Measurements from ENCODE around the gene TPRKB. TPM values are rescaled to one million over a fixed set of nuclear protein-coding genes. Genes with fewer than 3 reads are reported as not detected.
"Not testable (repeated sequence)": the region's sequence is repeated elsewhere in the genome, so short reads cannot be mapped to it uniquely, and the experiment has no call there.

The TPRKB gene
- polyA plus RNA-seq, 6 donors from 2014 or later: 71.0 to 96.4 (median 86.0) TPM

GRCh38 chr2:73685764-73686438, 51.2 kb downstream of the TPRKB start:
- H3K4me3 Mint-ChIP-seq: no peak overlapping the region
- peaks cover 0 to 15% (median 9%) of the 10 kb centered on the region in 7 donors for H3K9me3 Mint-ChIP-seq
- no peak overlapping the region for H3K27ac Mint-ChIP-seq
- no peaks in the 10 kb centered on the region for H3K4me1 Mint-ChIP-seq
- no peaks in the 10 kb centered on the region for H3K36me3 Mint-ChIP-seq
- peaks cover 14 to 18% (median 16%) of the 10 kb centered on the region in 3 donors for H3K27me3 Mint-ChIP-seq
- DNase-seq (no peak), ATAC-seq (ENCODE audit: low read depth in 2 of 2) (no peak)

- H3K4me1 Mint-ChIP-seq; H3K36me3 Mint-ChIP-seq; ATAC-seq (ENCODE audit: low read depth in 2 of 2); H3K4me3 Mint-ChIP-seq; H3K27ac Mint-ChIP-seq; DNase-seq: not testable (repeated sequence)
- Mint-ChIP-seq H3K9me3 (peaks cover 0 to 15% (median 9%) of the 10 kb centered on the region in 7 donors), H3K27me3 (peaks cover 14 to 18% (median 16%) of the 10 kb centered on the region in 3 donors)
Measured at GRCh38 chr2:73684905-73685304, 52.2 kb downstream of the TPRKB start.

GRCh38 chr2:73684325-73684724, 52.8 kb downstream of the TPRKB start:
- H3K27me3 Mint-ChIP-seq: peaks cover 14 to 22% (median 18%) of the 10 kb centered on the region in 3 donors
- H3K27ac Mint-ChIP-seq; DNase-seq; H3K4me3 Mint-ChIP-seq; H3K36me3 Mint-ChIP-seq; H3K4me1 Mint-ChIP-seq; ATAC-seq (ENCODE audit: low read depth in 2 of 2): not testable (repeated sequence)
- H3K9me3 Mint-ChIP-seq: peaks cover 0 to 11% (median 9%) of the 10 kb centered on the region in 7 donors

- not testable (repeated sequence) for DNase-seq; H3K36me3 Mint-ChIP-seq; ATAC-seq (ENCODE audit: low read depth in 2 of 2); H3K27ac Mint-ChIP-seq; H3K4me1 Mint-ChIP-seq; H3K9me3 Mint-ChIP-seq; H3K4me3 Mint-ChIP-seq
- H3K27me3 Mint-ChIP-seq: peaks cover 8 to 14% (median 11%) of the 10 kb centered on the region in 3 donors
Measured at GRCh38 chr2:73679951-73680571, 57.1 kb downstream of the TPRKB start.

Other genes starting within 250 kb of the TPRKB start
- gene NAT8, start 94.9 kb downstream of the TPRKB start, polyA plus RNA-seq (ENCODE audit: low read depth in 6 of 6): not detected
- 10 to 100 TPM; 46.2 to 67.3 (median 57.4) TPM for gene DUSP11, start 42.8 kb upstream of the TPRKB start, polyA plus RNA-seq (ENCODE audit: low read depth in 6 of 6)
- under 1 TPM in 1 of 6 donors, not detected in 5; 0.12 TPM for gene C2orf78, start 46.8 kb upstream of the TPRKB start, polyA plus RNA-seq (ENCODE audit: low read depth in 6 of 6)
- gene STAMBP, start 91.6 kb upstream of the TPRKB start, polyA plus RNA-seq (ENCODE audit: low read depth in 6 of 6): 10 to 100 TPM; 42.2 to 62.9 (median 50.9) TPM
- gene ACTG2, start 155.7 kb upstream of the TPRKB start, polyA plus RNA-seq (ENCODE audit: low read depth in 6 of 6): not detected
- 100 to 1,000 TPM; 192 to 245 (median 213) TPM for gene DGUOK, start 189.5 kb upstream of the TPRKB start, polyA plus RNA-seq (ENCODE audit: low read depth in 6 of 6)
- gene TET3, start 247.6 kb upstream of the TPRKB start, polyA plus RNA-seq (ENCODE audit: low read depth in 6 of 6): 1 to 10 TPM in 1 of 6 donors, under 1 TPM in 5; 0.03 to 1.2 (median 0.53) TPM